IMR-90 (cell line): ENCODE data around the gene PRR16. TPM values are rescaled to one million over a fixed set of nuclear protein-coding genes. Genes with fewer than 3 reads are reported as not detected.

Experiments
- ATAC-seq: fragments of 200-7000 bp; cut with Tn5 transposase; 2 replicates; pipeline ENCODE4 v1.9.1; 2020; ENCODE audit warnings: low read depth, mild to moderate bottlenecking, moderate library complexity
- BruUV-seq: library from RNA; stranded (reverse); fragments of 400-500 nt; replicated peaks from 2 replicates; lab custom pipeline; 2021; lab: Mats Ljungman, UMichigan
- CTCF ChIA-PET: fragments of 300-600 bp; formaldehyde crosslinking; extraction: SDS; loops from one replicate; lab custom pipeline; 2021; ENCODE audit warnings: antibody characterized with exemption; lab: Yijun Ruan, JAX
- POLR2A ChIA-PET: fragments of 300-600 bp; sonication (Branson Sonifier 250); formaldehyde crosslinking; loops from one replicate; lab custom pipeline; 2022; ENCODE audit warnings: antibody characterized with exemption; ENCODE audit not compliant: unreplicated experiment; lab: Charles Lee
- DNase-seq: peaks from one replicate; pipeline ENCODE4 v3.0.0; 2013
- H2AFZ ChIP-seq: replicated peaks from 2 replicates; pipeline ENCODE3; 2013; ENCODE audit warnings: low read length, mild to moderate bottlenecking; ENCODE audit not compliant: poor library complexity
- H2AK5ac ChIP-seq: 2 replicates; pipeline ENCODE4 v1.6.1; 2013; ENCODE audit warnings: low read depth, low read length, inconsistent platforms
- H2AK9ac ChIP-seq: replicated peaks from 2 replicates; pipeline ENCODE3; 2013; ENCODE audit warnings: mild to moderate bottlenecking, low read depth, low read length, moderate library complexity; ENCODE audit not compliant: poor library complexity
- H2BK120ac ChIP-seq: 2 replicates; pipeline ENCODE4 v1.6.1; 2013; ENCODE audit warnings: low read depth, low read length, inconsistent platforms
- H2BK15ac ChIP-seq: 3 replicates; pipeline ENCODE4 v1.6.1; 2013; ENCODE audit warnings: low read depth, low read length, inconsistent platforms
- H2BK20ac ChIP-seq: 2 replicates; pipeline ENCODE4 v1.6.1; 2013; ENCODE audit warnings: low read depth, mild to moderate bottlenecking, inconsistent platforms, low read length, moderate library complexity
- H2BK5ac ChIP-seq: 2 replicates; pipeline ENCODE4 v1.6.1; 2013; ENCODE audit warnings: mild to moderate bottlenecking, low read depth, low read length, inconsistent platforms; ENCODE audit not compliant: poor library complexity, severe bottlenecking
- H3K14ac ChIP-seq: replicated peaks from 2 replicates; pipeline ENCODE4 v1.6.1; 2013; ENCODE audit warnings: low read depth, low read length, inconsistent platforms
- H3K18ac ChIP-seq: 2 replicates; pipeline ENCODE4 v1.6.1; 2013; ENCODE audit warnings: low read depth, low read length, control low read depth
- H3K23ac ChIP-seq: 2 replicates; pipeline ENCODE4 v1.6.1; 2013; ENCODE audit warnings: low read depth, low read length, inconsistent platforms
- H3K27ac ChIP-seq: 2 replicates; pipeline ENCODE4 v1.5.1; 2013; ENCODE audit warnings: mild to moderate bottlenecking, control low read depth, low read length; ENCODE audit not compliant: insufficient read depth
- H3K27me3 ChIP-seq: 2 replicates; pipeline ENCODE4 v1.6.1; 2013; ENCODE audit warnings: low read length; ENCODE audit not compliant: control insufficient read depth, insufficient read depth
- H3K36me3 ChIP-seq: 2 replicates; pipeline ENCODE4 v1.6.1; 2013; ENCODE audit warnings: low read length, mixed read lengths; ENCODE audit not compliant: control insufficient read depth, insufficient read depth
- H3K4ac ChIP-seq: 2 replicates; pipeline ENCODE4 v1.6.1; 2013; ENCODE audit warnings: low read depth, low read length, inconsistent platforms
- H3K4me1 ChIP-seq: 2 replicates; pipeline ENCODE4 v1.6.1; 2013; ENCODE audit warnings: low read length, mixed read lengths; ENCODE audit not compliant: control insufficient read depth, insufficient read depth
- H3K4me2 ChIP-seq: 2 replicates; pipeline ENCODE4 v1.6.1; 2013; ENCODE audit warnings: low read depth, mild to moderate bottlenecking, control low read depth, low read length, moderate library complexity
- H3K4me3 ChIP-seq: 2 replicates; pipeline ENCODE4 v1.5.1; 2013; ENCODE audit warnings: low read depth, mild to moderate bottlenecking, control low read depth, low read length, moderate library complexity; ENCODE audit not compliant: insufficient read depth
- H3K56ac ChIP-seq: 2 replicates; pipeline ENCODE4 v1.6.1; 2013; ENCODE audit warnings: low read length, inconsistent platforms; ENCODE audit not compliant: insufficient read depth; ENCODE audit errors: extremely low read depth
- H3K79me1 ChIP-seq, 2 experiments: 2 replicates each; pipeline ENCODE4 v1.6.1; 2013; ENCODE audit warnings: low read length in 2 of 2, inconsistent platforms in 1 of 2, low read depth in 1 of 2
- H3K9ac ChIP-seq: 2 replicates; pipeline ENCODE4 v1.6.1; 2013; ENCODE audit warnings: low read depth, low read length, control low read depth
- H3K9me1 ChIP-seq: 2 replicates; pipeline ENCODE4 v1.6.1; 2013; ENCODE audit warnings: low read length, inconsistent platforms; ENCODE audit not compliant: insufficient read depth
- H3K9me3 ChIP-seq: 2 replicates; pipeline ENCODE4 v1.6.1; 2013; ENCODE audit warnings: low read length; ENCODE audit not compliant: control insufficient read depth, insufficient read depth
- H4K20me1 ChIP-seq: 2 replicates; pipeline ENCODE4 v1.6.1; 2013; ENCODE audit warnings: low read length, inconsistent platforms; ENCODE audit not compliant: insufficient read depth
- H4K5ac ChIP-seq: 2 replicates; pipeline ENCODE4 v1.6.1; 2013; ENCODE audit warnings: mild to moderate bottlenecking, low read depth, low read length, control low read depth
- H4K8ac ChIP-seq, 2 experiments: 2 replicates each; pipeline ENCODE4 v1.6.1; 2013; ENCODE audit warnings: low read depth in 2 of 2, low read length in 2 of 2, control low read depth in 1 of 2, inconsistent platforms in 1 of 2
- H4K91ac ChIP-seq: 2 replicates; pipeline ENCODE4 v1.6.1; 2013; ENCODE audit warnings: low read depth, low read length, inconsistent platforms; ENCODE audit not compliant: insufficient read depth
- BHLHE40 ChIP-seq: fragments of 150-350 bp; IDR thresholded peaks from 2 replicates; pipeline ENCODE4 v1.6.1; 2016; ENCODE audit warnings: mild to moderate bottlenecking, low read depth, low read length
- CEBPB ChIP-seq: IDR thresholded peaks from 2 replicates; pipeline ENCODE4 v1.6.1; 2012; ENCODE audit warnings: low read depth, low read length, improper control_type of control experiment
- CHD1 ChIP-seq: IDR thresholded peaks from 2 replicates; pipeline ENCODE4 v1.6.1; 2012; ENCODE audit warnings: low read depth, low read length, improper control_type of control experiment
- FOS ChIP-seq: fragments of 150-350 bp; IDR thresholded peaks from 2 replicates; pipeline ENCODE4 v1.6.1; 2016; ENCODE audit warnings: low read depth, low read length
- MAFK ChIP-seq: IDR thresholded peaks from 2 replicates; pipeline ENCODE4 v1.6.1; 2012; ENCODE audit warnings: low read depth, low read length, improper control_type of control experiment
- MAZ ChIP-seq: IDR thresholded peaks from 2 replicates; pipeline ENCODE4 v1.6.1; 2012; ENCODE audit warnings: low read depth, mild to moderate bottlenecking, low read length, improper control_type of control experiment, moderate library complexity, borderline replicate concordance
- MXI1 ChIP-seq: IDR thresholded peaks from 2 replicates; pipeline ENCODE4 v1.6.1; 2012; ENCODE audit warnings: low read depth, mild to moderate bottlenecking, low read length, moderate library complexity, borderline replicate concordance
- NFE2L2 ChIP-seq: fragments of 150-350 bp; IDR thresholded peaks from 2 replicates; pipeline ENCODE4 v1.6.1; 2016; ENCODE audit warnings: low read depth, mild to moderate bottlenecking, low read length
- POLR2A ChIP-seq: IDR thresholded peaks from 2 replicates; pipeline ENCODE4 v1.6.1; 2012; ENCODE audit warnings: mild to moderate bottlenecking, low read depth, low read length
- RAD21 ChIP-seq: IDR thresholded peaks from 2 replicates; pipeline ENCODE4 v1.6.1; 2012; ENCODE audit warnings: low read length, improper control_type of control experiment
- RCOR1 ChIP-seq: IDR thresholded peaks from 2 replicates; pipeline ENCODE4 v1.6.1; 2012; ENCODE audit warnings: mild to moderate bottlenecking, low read length, improper control_type of control experiment; ENCODE audit not compliant: insufficient replicate concordance
- RFX5 ChIP-seq: IDR thresholded peaks from 2 replicates; pipeline ENCODE4 v1.8.0; 2012; ENCODE audit warnings: low read depth, mild to moderate bottlenecking, low read length, moderate library complexity
- SMC3 ChIP-seq: fragments of 150-350 bp; IDR thresholded peaks from 2 replicates; pipeline ENCODE4 v1.6.1; 2016; ENCODE audit warnings: low read depth, mild to moderate bottlenecking, antibody characterized with exemption, low read length, moderate library complexity
- WGBS, 2 experiments: methylation state at CpG; one replicate each; pipeline versions ENCODE4 v1.1.5 to v1.1.7; 2013; ENCODE audit warnings: missing lambda C conversion rate in 2 of 2; ENCODE audit not compliant: insufficient read length in 1 of 2; ENCODE audit errors: extremely low coverage in 2 of 2; 5-methylcytosine and 5-hydroxymethylcytosine counted together
- dilution Hi-C: fragments of 300-500 bp; cut with HindIII; formaldehyde crosslinking; loops from one replicate; pipeline ENCODE4 v1.14.3; 2018; ENCODE audit warnings: low sequenced_read_pairs; ENCODE audit not compliant: unreplicated experiment
- in situ Hi-C: fragments of 300-500 bp; cut with MboI; formaldehyde crosslinking; loops from 3 replicates; pipeline ENCODE4 v1.14.3; 2019; ENCODE audit warnings: low sequenced_read_pairs, inconsistent platforms, mixed read lengths
- intact Hi-C: fragments of 100-400 bp; cut with micrococcal nuclease; formaldehyde crosslinking; loops from 2 replicates; pipeline ENCODE4 v1.10.0; 2022
- polyA plus RNA-seq, 3 experiments: library from polyadenylated mRNA; depleted of rRNA; stranded (reverse); fragments of >200 nt; gene quantifications; 2 replicates each; pipeline ENCODE4 v1.2.3, GENCODE V29; 2012; ENCODE audit warnings: low replicate concordance in 1 of 3
- total RNA-seq: library from RNA; depleted of rRNA; stranded (reverse); fragments of >200 nt; gene quantifications from 2 replicates; pipeline ENCODE4 v1.2.3, GENCODE V29; 2012
- TF ChIP-seq, protein P1 (sequence below): fragments of 150-350 bp; IDR thresholded peaks from 2 replicates; pipeline ENCODE4 v1.6.1; 2017; ENCODE audit warnings: mild to moderate bottlenecking, antibody characterized with exemption, low read length, low read depth
- TF ChIP-seq, protein P2 (sequence below): fragments of 150-350 bp; IDR thresholded peaks from 2 replicates; pipeline ENCODE4 v1.6.1; 2016; ENCODE audit warnings: low read depth, mild to moderate bottlenecking, low read length, moderate library complexity, borderline replicate concordance

The PRR16 gene
- total and polyA plus RNA-seq, 2 of the 4 experiments (the other 2 are of a cell fraction) = 9.9 to 45.2 TPM

DNA sequence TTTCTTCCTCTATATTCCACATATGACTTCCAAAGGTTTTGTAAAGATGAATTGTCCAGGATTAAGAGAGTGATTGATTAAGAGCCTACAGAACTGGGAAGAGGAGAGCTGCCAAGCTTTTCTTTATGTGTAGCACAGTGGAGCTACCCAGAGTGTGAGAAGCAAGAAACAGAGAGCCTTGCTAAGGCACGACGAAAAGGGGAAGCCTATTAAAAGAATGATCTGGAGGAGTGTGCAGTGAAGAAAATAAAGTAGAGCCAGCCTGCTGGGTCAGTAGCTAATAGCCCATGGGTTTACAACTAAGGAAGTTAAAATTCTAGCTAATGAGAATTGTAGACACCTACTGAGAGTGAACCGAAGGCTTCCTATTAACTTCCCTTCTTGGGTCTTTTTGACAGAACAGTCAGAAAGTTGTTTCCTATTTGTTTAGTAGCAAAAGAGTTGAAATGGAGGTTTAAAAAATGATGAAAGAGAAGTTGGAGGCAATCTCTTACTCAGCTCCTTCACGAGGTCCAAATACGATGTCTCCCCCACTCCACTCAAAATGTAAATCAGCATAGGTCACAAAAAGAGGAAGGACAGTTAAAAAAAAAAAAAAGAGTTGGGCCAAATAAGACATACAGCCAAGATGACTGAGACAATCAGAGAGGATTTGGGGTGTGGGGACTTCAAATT is 957 bp upstream of the PRR16 start:
- peak overlapping the region; percentile 92; the same call in 1 of the 2 replicates for H3K14ac ChIP-seq
- peak overlapping the region; percentile 94; the same call in 1 of the 2 replicates for H3K4me2 ChIP-seq
- H2BK5ac ChIP-seq = peak overlapping the region; percentile 23
- no peak overlapping the region for H3K56ac ChIP-seq
- H2BK20ac ChIP-seq = peak overlapping the region; percentile 75; the same call in 1 of the 2 replicates
- no peak for ATAC-seq
- H2BK15ac ChIP-seq = peak overlapping the region; percentile 53
- H4K8ac ChIP-seq = peak overlapping the region; percentile 74 to 99; a peak in 2 of 4 replicates
- peak overlapping the region; percentile 31 for H3K9ac ChIP-seq
- DNase-seq = no peak
- dilution Hi-C loops = no loop called here
- H4K91ac ChIP-seq = peak overlapping the region; percentile 31
- H2AK9ac ChIP-seq = no peak overlapping the region
- in situ Hi-C loops = loop anchor here (10.0 to 25.0 kb wide), 2 partner anchors 342 to 1499 kb away; partner anchors contain the start of gene SRFBP1
- H4K5ac ChIP-seq = peak overlapping the region; percentile 44; the same call in 1 of the 2 replicates
- ChIA-PET POLR2A (no interaction called here), CTCF (interaction anchor here (0.7 kb wide), 1 partner anchor 150 kb away, joined by 5 read pairs; no protein-coding TSS in a partner anchor)
- H3K27me3 ChIP-seq = no peaks in the 10 kb centered on the region
- no peaks in the 10 kb centered on the region for H3K4me1 ChIP-seq
- H3K4ac ChIP-seq = peak overlapping the region; percentile 98; the same call in 1 of the 2 replicates
- H2AK5ac ChIP-seq = no peak overlapping the region
- no peaks in the 10 kb centered on the region for H3K36me3 ChIP-seq
- H3K79me1 ChIP-seq = peaks cover 7 to 26% of the 10 kb centered on the region in 2 experiments; a peak in 3 of 4 replicates
- H4K20me1 ChIP-seq = no peaks in the 10 kb centered on the region
- WGBS, 2 experiments = 48% methylated on average over 2 of the region's 5 CpGs; no CpG with 5 or more reads in 1 of the 2 experiments
- no peaks in the 10 kb centered on the region for H3K9me1 ChIP-seq
- H2BK120ac ChIP-seq = peak overlapping the region; percentile 97
- peak overlapping the region; percentile 76; the same call in 1 of the 2 replicates for H3K23ac ChIP-seq
- H3K9me3 ChIP-seq = no peaks in the 10 kb centered on the region
- H3K18ac ChIP-seq = peak overlapping the region; percentile 27; the same call in 1 of the 2 replicates
- intact Hi-C loops = loop anchor here (5.0 to 10.0 kb wide), 2 partner anchors 521 to 988 kb away; no protein-coding TSS in a partner anchor
- H3K27ac ChIP-seq = no peak overlapping the region
- peak overlapping the region; percentile 4 for H2AFZ ChIP-seq
- no TSS peak for BruUV-seq
- H3K4me3 ChIP-seq = no peak overlapping the region
- TF ChIP-seq, protein P1, sequence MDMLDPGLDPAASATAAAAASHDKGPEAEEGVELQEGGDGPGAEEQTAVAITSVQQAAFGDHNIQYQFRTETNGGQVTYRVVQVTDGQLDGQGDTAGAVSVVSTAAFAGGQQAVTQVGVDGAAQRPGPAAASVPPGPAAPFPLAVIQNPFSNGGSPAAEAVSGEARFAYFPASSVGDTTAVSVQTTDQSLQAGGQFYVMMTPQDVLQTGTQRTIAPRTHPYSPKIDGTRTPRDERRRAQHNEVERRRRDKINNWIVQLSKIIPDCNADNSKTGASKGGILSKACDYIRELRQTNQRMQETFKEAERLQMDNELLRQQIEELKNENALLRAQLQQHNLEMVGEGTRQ = no peak
- TF ChIP-seq RAD21 (no peak), CHD1 (no peak), RCOR1 (no peak), FOS (no peak), RFX5 (no peak), CEBPB (no peak), BHLHE40 (no peak), MAZ (no peak), NFE2L2 (no peak), MXI1 (no peak), POLR2A (no peak), MAFK (no peak), SMC3 (no peak)
- TF ChIP-seq, protein P2, sequence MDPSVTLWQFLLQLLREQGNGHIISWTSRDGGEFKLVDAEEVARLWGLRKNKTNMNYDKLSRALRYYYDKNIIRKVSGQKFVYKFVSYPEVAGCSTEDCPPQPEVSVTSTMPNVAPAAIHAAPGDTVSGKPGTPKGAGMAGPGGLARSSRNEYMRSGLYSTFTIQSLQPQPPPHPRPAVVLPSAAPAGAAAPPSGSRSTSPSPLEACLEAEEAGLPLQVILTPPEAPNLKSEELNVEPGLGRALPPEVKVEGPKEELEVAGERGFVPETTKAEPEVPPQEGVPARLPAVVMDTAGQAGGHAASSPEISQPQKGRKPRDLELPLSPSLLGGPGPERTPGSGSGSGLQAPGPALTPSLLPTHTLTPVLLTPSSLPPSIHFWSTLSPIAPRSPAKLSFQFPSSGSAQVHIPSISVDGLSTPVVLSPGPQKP = no peak
